NCI-H69 (cell line): ENCODE results near the gene APC2.

ENCODE experiments used
- DNase-seq: peaks from one replicate; lab custom pipeline; 2025; lab: John Stamatoyannopoulos, UW

APC2 gene

GRCh38 chr19:1446713-1447481 lies 3.0 kb upstream of the APC2 start:
- DNase-seq = peak; percentile 31

- no peak for DNase-seq
These were observed 2.4 kb upstream of the APC2 start for GRCh38 chr19:1447504-1447903.

GRCh38 chr19:1447944-1448343 lies 2.0 kb upstream of the APC2 start:
- DNase-seq = no peak

GRCh38 chr19:1450735-1451731 lies 1.1 kb downstream of the APC2 start:
- DNase-seq = peak; percentile 26

- peak; percentile 48 for DNase-seq
These were observed 2.2 kb downstream of the APC2 start for GRCh38 chr19:1451916-1452801.

GRCh38 chr19:1452802-1453524 lies 3.0 kb downstream of the APC2 start:
- DNase-seq = no peak

GRCh38 chr19:1453525-1454364 lies 3.8 kb downstream of the APC2 start:
- DNase-seq = peak; percentile 37

GRCh38 chr19:1455002-1455335 lies 5.0 kb downstream of the APC2 start:
- peak; percentile 76 for DNase-seq

- peak; percentile 91 for DNase-seq
These were observed 5.6 kb downstream of the APC2 start for GRCh38 chr19:1455336-1456120.

- no peak for DNase-seq
These were observed 6.4 kb downstream of the APC2 start for GRCh38 chr19:1456121-1456900.

GRCh38 chr19:1457031-1457739 lies 7.3 kb downstream of the APC2 start:
- DNase-seq = no peak

GRCh38 chr19:1457892-1458291 lies 8.0 kb downstream of the APC2 start:
- DNase-seq = no peak

- no peak for DNase-seq
These were observed 9.6 kb downstream of the APC2 start for GRCh38 chr19:1459479-1459878.

GRCh38 chr19:1460033-1460995 lies 10.4 kb downstream of the APC2 start:
- no peak for DNase-seq

GRCh38 chr19:1461862-1462261 lies 11.9 kb downstream of the APC2 start:
- DNase-seq = no peak

GRCh38 chr19:1465191-1466016 lies 15.5 kb downstream of the APC2 start:
- DNase-seq = no peak
